Heart left ventricle (tissue), 13 donors: Measurements from ENCODE around the gene BAZ2B.

Experiments
- POLR2A ChIP-seq, 2 donors: fragments of 450-650 bp; IDR thresholded peaks; one replicate each; pipeline ENCODE4 v1.6.1; 2017; ENCODE audit warnings: antibody characterized with exemption in 2 of 2, mild to moderate bottlenecking in 2 of 2, moderate library complexity in 2 of 2
- TF ChIP-seq, protein P1 (sequence below), 12 donors: fragments of 200-600 bp; sonication (generic) in 4 of 12; IDR thresholded peaks; one replicate each; pipeline versions ENCODE4 v1.5.0 to v1.8.0; 2018 to 2022; ENCODE audit warnings: antibody characterized with exemption in 12 of 12, mild to moderate bottlenecking in 5 of 12
- donor health status: ischemic (EF 13 %, LVEDD 7.1; RV severe dilation, severe dysfunction).
- donor health status: DM: no; HTN: yes; CAD: no.
- donor health status: DM: no; HTN: no; CAD: no.
- donor health status: ischemic (EF 25% LVEDD 6.9; RV normal size, moderate dysfunction).
- donor health status: ischemic (EF 25% LVEDD 5.7; RV mildly dilated, moderate dysfunction).
- donor health status: ischemic (EF 35%, LVEDD 5.7; RV mildly dilated, moderate dysfunction).
- donor health status: nonischemic (EF 11% LVEDD 7.7; RV severe dilation, severe dysfunction).
- donor health status: DM: yes; HTN: yes; CAD: no.
- donor health status: PGD.
- donor health status: ischemic (EF 29% LVEDD 5.4; RV normal size, mild dysfunction).
- donor health status: nonischemic (EF 23%, LVEDD 6.1; RV moderate dilation, normal function).

- TF ChIP-seq, protein P1, sequence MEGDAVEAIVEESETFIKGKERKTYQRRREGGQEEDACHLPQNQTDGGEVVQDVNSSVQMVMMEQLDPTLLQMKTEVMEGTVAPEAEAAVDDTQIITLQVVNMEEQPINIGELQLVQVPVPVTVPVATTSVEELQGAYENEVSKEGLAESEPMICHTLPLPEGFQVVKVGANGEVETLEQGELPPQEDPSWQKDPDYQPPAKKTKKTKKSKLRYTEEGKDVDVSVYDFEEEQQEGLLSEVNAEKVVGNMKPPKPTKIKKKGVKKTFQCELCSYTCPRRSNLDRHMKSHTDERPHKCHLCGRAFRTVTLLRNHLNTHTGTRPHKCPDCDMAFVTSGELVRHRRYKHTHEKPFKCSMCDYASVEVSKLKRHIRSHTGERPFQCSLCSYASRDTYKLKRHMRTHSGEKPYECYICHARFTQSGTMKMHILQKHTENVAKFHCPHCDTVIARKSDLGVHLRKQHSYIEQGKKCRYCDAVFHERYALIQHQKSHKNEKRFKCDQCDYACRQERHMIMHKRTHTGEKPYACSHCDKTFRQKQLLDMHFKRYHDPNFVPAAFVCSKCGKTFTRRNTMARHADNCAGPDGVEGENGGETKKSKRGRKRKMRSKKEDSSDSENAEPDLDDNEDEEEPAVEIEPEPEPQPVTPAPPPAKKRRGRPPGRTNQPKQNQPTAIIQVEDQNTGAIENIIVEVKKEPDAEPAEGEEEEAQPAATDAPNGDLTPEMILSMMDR (IDR thresholded peaks at IDR 0.05) = no peak
- no peak for TF ChIP-seq POLR2A (IDR thresholded peaks at IDR 0.05)
Observed at GRCh38 chr2:159606287-159606686, 10.1 kb downstream of the BAZ2B start.
